Tibial nerve (tissue), 4 donors: Measurements from ENCODE around the gene MRTFA. TPM values are rescaled to one million over a fixed set of nuclear protein-coding genes. Genes with fewer than 3 reads are reported as not detected.

Experiments
- DNase-seq, 2 donors: peaks; one replicate each; pipeline ENCODE4 v3.0.0-alpha.2; 2019; ENCODE audit warnings: low spot score in 2 of 2
- H3K27ac ChIP-seq, 4 donors: fragments of 200-600 bp; sonication (generic) in 3 of 4; one replicate each; pipeline ENCODE4 v1.5.1; 2017 to 2019; ENCODE audit warnings: mild to moderate bottlenecking in 1 of 4
- H3K27me3 ChIP-seq, 2 donors: fragments of 200-600 bp; sonication (generic) in 1 of 2; one replicate each; pipeline versions ENCODE4 v1.5.1 to v1.6.0; 2017 to 2019
- H3K36me3 ChIP-seq, 3 donors: fragments of 200-600 bp; sonication (generic); one replicate each; pipeline ENCODE4 v1.5.1; 2018 to 2019
- H3K4me1 ChIP-seq, 4 donors: fragments of 200-600 bp; sonication (generic) in 3 of 4; one replicate each; pipeline ENCODE4 v1.5.1; 2017 to 2019
- H3K4me3 ChIP-seq, 4 donors: fragments of 200-600 bp; sonication (generic) in 3 of 4; one replicate each; pipeline ENCODE4 v1.5.1; 2017 to 2019; ENCODE audit warnings: mild to moderate bottlenecking in 1 of 4, moderate library complexity in 1 of 4
- H3K9me3 ChIP-seq, 4 donors: fragments of 200-600 bp; sonication (generic) in 3 of 4; one replicate each; pipeline ENCODE4 v1.5.1; 2017 to 2019
- EP300 ChIP-seq, 2 donors: sonication (generic); formaldehyde crosslinking; IDR thresholded peaks; one replicate each; pipeline ENCODE4 v1.6.1; 2017; ENCODE audit warnings: antibody characterized with exemption in 2 of 2, mild to moderate bottlenecking in 1 of 2
- POLR2A ChIP-seq, 2 donors: fragments of 450-650 bp; IDR thresholded peaks; one replicate each; pipeline ENCODE4 v1.6.1; 2017; ENCODE audit warnings: antibody characterized with exemption in 2 of 2, mild to moderate bottlenecking in 2 of 2, moderate library complexity in 2 of 2
- WGBS, 2 donors: methylation state at CpG; one replicate each; pipeline ENCODE4 v1.1.5; 2018; 5-methylcytosine and 5-hydroxymethylcytosine counted together
- total RNA-seq, 4 donors: library from RNA; depleted of rRNA; stranded (reverse); fragments of >200 nt; gene quantifications; one replicate each; pipeline ENCODE4 v1.1.0, GENCODE V29; 2016
- TF ChIP-seq, protein P1 (sequence below), 5 experiments: fragments of 200-600 bp in 3 of 5; fragments of 450-650 bp in 2 of 5; sonication (generic) in 3 of 5; IDR thresholded peaks; one replicate each; pipeline ENCODE4 v1.5.1; 2016 to 2019; ENCODE audit warnings: antibody characterized with exemption in 5 of 5, mild to moderate bottlenecking in 3 of 5, moderate library complexity in 2 of 5

Gene MRTFA
- total RNA-seq, 4 donors from 2014 or later: 69.7 to 119 (median 104) TPM

DNA sequence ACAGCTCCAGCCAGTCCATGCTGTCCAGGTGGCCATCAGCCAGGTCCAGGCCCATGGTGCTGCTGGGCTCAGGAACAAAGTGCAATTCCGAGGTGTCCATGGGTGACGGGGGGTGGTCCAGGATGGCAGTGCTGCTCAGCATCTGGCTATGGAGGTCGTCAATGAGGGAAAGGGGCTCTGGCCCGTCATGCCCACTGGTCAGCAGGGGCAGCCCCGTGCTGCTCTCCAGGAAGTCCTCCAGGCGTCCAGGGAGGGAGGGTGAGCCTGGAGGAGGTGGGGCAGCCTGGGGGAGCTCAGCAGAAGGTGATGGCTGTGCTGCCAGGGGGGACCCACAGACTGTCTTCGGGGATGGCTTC lies 225.0 kb downstream of the MRTFA start:
- Histone ChIP-seq H3K27me3 (no peaks in the 10 kb centered on the region), H3K4me3 (no peak overlapping the region), H3K9me3 (no peaks in the 10 kb centered on the region), H3K4me1 (peaks cover 0 to 12% (median 2%) of the 10 kb centered on the region in 4 donors), H3K27ac (no peak overlapping the region), H3K36me3 (peaks cover 0 to 83% (median 16%) of the 10 kb centered on the region in 3 donors)
- no peak for DNase-seq
- 68 to 76% methylated on average over 7 of the region's 7 CpGs for WGBS, 2 donors
- TF ChIP-seq POLR2A (IDR thresholded peaks at IDR 0.05): no peak
- no peak for TF ChIP-seq EP300 (IDR thresholded peaks at IDR 0.05)
- TF ChIP-seq, protein P1, sequence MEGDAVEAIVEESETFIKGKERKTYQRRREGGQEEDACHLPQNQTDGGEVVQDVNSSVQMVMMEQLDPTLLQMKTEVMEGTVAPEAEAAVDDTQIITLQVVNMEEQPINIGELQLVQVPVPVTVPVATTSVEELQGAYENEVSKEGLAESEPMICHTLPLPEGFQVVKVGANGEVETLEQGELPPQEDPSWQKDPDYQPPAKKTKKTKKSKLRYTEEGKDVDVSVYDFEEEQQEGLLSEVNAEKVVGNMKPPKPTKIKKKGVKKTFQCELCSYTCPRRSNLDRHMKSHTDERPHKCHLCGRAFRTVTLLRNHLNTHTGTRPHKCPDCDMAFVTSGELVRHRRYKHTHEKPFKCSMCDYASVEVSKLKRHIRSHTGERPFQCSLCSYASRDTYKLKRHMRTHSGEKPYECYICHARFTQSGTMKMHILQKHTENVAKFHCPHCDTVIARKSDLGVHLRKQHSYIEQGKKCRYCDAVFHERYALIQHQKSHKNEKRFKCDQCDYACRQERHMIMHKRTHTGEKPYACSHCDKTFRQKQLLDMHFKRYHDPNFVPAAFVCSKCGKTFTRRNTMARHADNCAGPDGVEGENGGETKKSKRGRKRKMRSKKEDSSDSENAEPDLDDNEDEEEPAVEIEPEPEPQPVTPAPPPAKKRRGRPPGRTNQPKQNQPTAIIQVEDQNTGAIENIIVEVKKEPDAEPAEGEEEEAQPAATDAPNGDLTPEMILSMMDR (IDR thresholded peaks at IDR 0.05): no peak

DNA sequence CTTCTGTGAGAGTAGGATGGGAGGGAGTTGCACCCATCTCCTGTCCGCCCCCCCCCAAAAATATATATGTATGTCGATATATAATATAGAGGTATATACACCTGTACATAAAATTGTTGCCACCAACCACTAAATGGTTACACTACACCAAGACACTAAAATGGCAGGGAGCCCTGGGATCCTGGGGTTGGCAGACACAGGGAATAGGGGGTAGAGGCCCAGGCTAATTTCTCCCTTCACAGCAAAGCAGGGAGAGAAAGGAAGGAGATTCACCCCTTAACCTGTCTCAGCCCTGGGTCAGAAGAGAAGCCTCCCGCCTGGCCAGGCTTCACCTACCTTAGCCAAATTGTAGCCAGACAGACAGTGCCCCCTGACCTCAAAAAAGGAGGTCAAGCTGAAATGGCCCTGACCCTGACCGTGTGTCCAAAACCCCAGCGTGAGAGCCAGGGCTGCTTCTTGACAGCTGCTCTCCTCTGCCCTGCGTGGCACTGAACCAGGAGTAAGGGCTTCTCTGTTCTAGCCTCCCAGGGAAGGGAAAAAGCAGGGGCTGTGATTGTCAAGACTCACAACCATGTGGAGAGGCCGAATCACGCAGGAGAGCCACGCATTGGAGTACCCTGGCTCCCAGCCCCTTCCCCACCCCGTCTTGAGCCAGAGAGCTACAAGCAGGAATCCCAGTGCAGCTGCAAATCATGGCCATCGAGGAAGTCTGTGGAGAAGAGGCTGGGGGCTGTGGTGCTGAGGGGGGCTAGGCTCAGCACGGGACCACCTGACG lies 225.6 kb downstream of the MRTFA start:
- 83 to 87% methylated on average over 13 of the region's 13 CpGs for WGBS, 2 donors
- no peak overlapping the region for H3K27ac ChIP-seq
- TF ChIP-seq, protein P1 (IDR thresholded peaks at IDR 0.05): no peak
- TF ChIP-seq POLR2A (IDR thresholded peaks at IDR 0.05) (no peak), EP300 (IDR thresholded peaks at IDR 0.05) (no peak)
- H3K4me1 ChIP-seq: peaks cover 0 to 12% (median 2%) of the 10 kb centered on the region in 4 donors
- no peak for DNase-seq
- H3K27me3 ChIP-seq: no peaks in the 10 kb centered on the region
- no peak overlapping the region for H3K4me3 ChIP-seq
- H3K9me3 ChIP-seq: no peaks in the 10 kb centered on the region
- peaks cover 0 to 83% (median 21%) of the 10 kb centered on the region in 3 donors for H3K36me3 ChIP-seq

DNA sequence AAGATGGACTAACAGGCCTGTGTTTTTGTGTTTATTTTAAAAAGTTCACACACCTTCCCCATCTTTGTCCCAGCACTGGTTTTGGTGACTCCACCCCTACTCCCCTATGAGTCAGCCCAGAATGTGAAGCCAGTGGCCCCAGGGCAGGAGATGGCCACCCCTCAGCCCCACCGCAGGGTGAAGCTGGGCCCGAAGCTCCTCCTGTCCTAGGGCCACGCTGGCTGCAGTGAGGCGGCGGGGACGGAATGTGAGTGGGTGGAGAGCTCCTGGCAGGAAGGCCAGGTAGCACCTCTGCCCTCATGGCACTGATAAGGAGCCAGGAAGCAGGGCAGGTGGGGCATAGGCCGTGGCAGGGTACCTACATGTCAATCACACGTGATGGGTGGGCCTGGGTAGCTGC lies 226.2 kb downstream of the MRTFA start:
- WGBS, 2 donors: 88 to 90% methylated on average over 8 of the region's 8 CpGs
- TF ChIP-seq, protein P1 (IDR thresholded peaks at IDR 0.05): no peak
- TF ChIP-seq POLR2A (IDR thresholded peaks at IDR 0.05) (no peak), EP300 (IDR thresholded peaks at IDR 0.05) (no peak)
- Histone ChIP-seq H3K27ac (no peak overlapping the region), H3K9me3 (no peaks in the 10 kb centered on the region), H3K4me3 (no peak overlapping the region), H3K4me1 (peaks cover 0 to 5% (median 2%) of the 10 kb centered on the region in 4 donors), H3K27me3 (no peaks in the 10 kb centered on the region), H3K36me3 (peaks cover 0 to 84% (median 26%) of the 10 kb centered on the region in 3 donors)
- DNase-seq: no peak

DNA sequence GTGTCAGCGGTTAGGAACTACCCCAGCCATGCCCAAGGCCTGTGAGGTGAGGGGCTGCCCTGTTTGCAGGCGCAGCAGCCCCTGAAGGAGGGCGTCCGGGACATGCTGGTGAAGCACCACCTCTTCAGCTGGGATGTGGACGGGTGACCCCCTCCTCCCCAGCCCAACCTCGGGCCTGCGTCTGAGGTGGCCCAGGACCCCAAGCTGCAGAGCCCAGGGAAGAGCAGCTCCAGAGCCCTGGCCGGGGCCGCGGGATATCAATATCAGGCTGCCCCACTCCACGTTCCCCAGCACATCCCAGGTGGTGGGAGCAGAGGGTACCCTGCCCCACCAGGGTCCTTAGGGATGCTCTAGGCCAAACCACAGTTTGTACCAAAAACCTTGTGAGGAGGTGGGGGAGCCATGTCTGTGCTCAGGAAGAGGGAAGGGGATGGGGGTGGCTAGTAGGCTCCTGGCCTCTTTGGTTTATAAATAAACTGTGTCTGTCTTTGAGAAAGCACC lies 226.9 kb downstream of the MRTFA start:
- H3K27me3 ChIP-seq: no peaks in the 10 kb centered on the region
- no peak for TF ChIP-seq EP300 (IDR thresholded peaks at IDR 0.05)
- TF ChIP-seq POLR2A (IDR thresholded peaks at IDR 0.05): no peak
- TF ChIP-seq, protein P1 (IDR thresholded peaks at IDR 0.05): no peak
- no peaks in the 10 kb centered on the region for H3K9me3 ChIP-seq
- WGBS, 2 donors: 84 to 100% methylated on average over 3 to 9 of the region's 11 CpGs
- H3K27ac ChIP-seq: no peak overlapping the region
- H3K4me1 ChIP-seq: peaks cover 0 to under 1% (median 0%) of the 10 kb centered on the region in 4 donors
- no peak overlapping the region for H3K4me3 ChIP-seq
- peaks cover 0 to 85% (median 26%) of the 10 kb centered on the region in 3 donors for H3K36me3 ChIP-seq
- DNase-seq: no peak
